ENCODE data around the gene TMC1.

DNA sequence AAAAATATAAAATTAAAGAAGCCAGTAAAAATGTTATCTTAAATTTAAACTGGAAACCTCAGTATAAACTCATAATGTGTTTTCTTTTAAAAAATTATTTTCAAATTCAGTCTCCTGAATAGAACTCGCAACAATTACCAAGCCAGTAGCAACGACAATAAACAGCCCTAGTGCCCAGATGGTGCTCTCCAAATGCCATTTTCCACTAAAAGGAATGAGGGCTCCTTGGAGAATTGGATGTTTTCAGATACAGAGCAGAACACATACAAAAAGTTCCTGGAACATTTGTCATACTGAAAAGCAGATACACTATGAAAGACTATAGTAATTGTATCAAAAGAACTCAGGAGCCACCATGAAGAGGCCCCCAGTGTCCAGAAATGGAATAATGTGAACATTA, 97.4 kb downstream of the TMC1 start:
- TF ChIP-seq ZNF768 (CRISPR knock-in tag; IDR thresholded peaks at IDR 0.05): no peak
- TF ChIP-seq HDAC6 (IDR thresholded peaks at IDR 0.05; ENCODE audit: low read depth, low read length): no peak

All from HepG2 (cell line).